ENCODE data around the gene PDE3B. TPM values are rescaled to one million over a fixed set of nuclear protein-coding genes. Genes with fewer than 3 reads are reported as not detected.

PDE3B gene
- total RNA-seq, 2 donors from 2014 or later: 17.4 to 64.6 TPM

- H3K4me1 ChIP-seq: peaks cover 22% of the 10 kb centered on the region
- intact Hi-C loops (cut with DNase I): no loop called here
- DNase-seq (peak in 3 of 4 donors; percentile 15 to 64 (median 20)), ATAC-seq (no peak)
- WGBS, 2 donors: 71 to 77% methylated on average over 5 of the region's 5 CpGs
- H3K9me3 ChIP-seq: no peaks in the 10 kb centered on the region
- H3K4me3 ChIP-seq: no peak overlapping the region
- H3K36me3 ChIP-seq (replicated peaks in 1 of 2; ENCODE audit: insufficient read depth in 1 of 2, low read depth in 2 of 2): no peaks in the 10 kb centered on the region
- TF ChIP-seq CTCF (IDR thresholded peaks at IDR 0.05) (no peak), POLR2A (IDR thresholded peaks at IDR 0.05) (no peak)
- no peaks in the 10 kb centered on the region for H3K27me3 ChIP-seq
- no peak overlapping the region for H3K27ac ChIP-seq
These were observed 251.3 kb downstream of the PDE3B start for GRCh38 chr11:14894657-14895598.

GRCh38 chr11:14898355-14898754 lies 254.8 kb downstream of the PDE3B start:
- no peak for ATAC-seq
- WGBS, 2 donors: 84 to 87% methylated on average over 3 of the region's 3 CpGs

GRCh38 chr11:14898906-14899305 lies 255.3 kb downstream of the PDE3B start:
- peak; percentile 88 for ATAC-seq
- peak in 2 of 4 donors; percentile 8 to 24 for DNase-seq
- Histone ChIP-seq H3K27me3 (no peaks in the 10 kb centered on the region), H3K9me3 (no peaks in the 10 kb centered on the region), H3K4me1 (peaks cover 23% of the 10 kb centered on the region), H3K27ac (peak overlapping the region in 2 of 4 donors; percentile 29 to 50), H3K36me3 (replicated peaks in 1 of 2; ENCODE audit: insufficient read depth in 1 of 2, low read depth in 2 of 2) (no peaks in the 10 kb centered on the region), H3K4me3 (no peak overlapping the region)
- TF ChIP-seq CTCF (IDR thresholded peaks at IDR 0.05): no peak
- intact Hi-C loops (cut with DNase I): no loop called here
- WGBS, 2 donors: 51 to 54% methylated on average over 2 of the region's 2 CpGs

More at GRCh38 chr11:14898355-14898754, 254.8 kb downstream of the PDE3B start:
- no peaks in the 10 kb centered on the region for H3K9me3 ChIP-seq
- no peak for TF ChIP-seq CTCF (IDR thresholded peaks at IDR 0.05)
- TF ChIP-seq POLR2A (IDR thresholded peaks at IDR 0.05): no peak
- no peak overlapping the region for H3K27ac ChIP-seq
- no peaks in the 10 kb centered on the region for H3K36me3 ChIP-seq (replicated peaks in 1 of 2; ENCODE audit: insufficient read depth in 1 of 2, low read depth in 2 of 2)
- no peak for DNase-seq
- intact Hi-C loops (cut with DNase I): no loop called here
- H3K4me1 ChIP-seq: peaks cover 19% of the 10 kb centered on the region
- no peaks in the 10 kb centered on the region for H3K27me3 ChIP-seq
- no peak overlapping the region for H3K4me3 ChIP-seq

- no peaks in the 10 kb centered on the region for H3K27me3 ChIP-seq
- ATAC-seq (no peak), DNase-seq (peak in 1 of 4 donors; percentile 19)
- H3K4me1 ChIP-seq: peaks cover 48% of the 10 kb centered on the region
- intact Hi-C loops (cut with DNase I): loop anchor here (10.0 kb wide), 1 partner anchor 108 kb away; no protein-coding TSS in a partner anchor
- no peaks in the 10 kb centered on the region for H3K9me3 ChIP-seq
- no peak overlapping the region for H3K27ac ChIP-seq
- 13 to 15% methylated on average over 1 of the region's 1 CpG for WGBS, 2 donors
- no peak overlapping the region for H3K4me3 ChIP-seq
- TF ChIP-seq POLR2A (IDR thresholded peaks at IDR 0.05) (no peak), CTCF (IDR thresholded peaks at IDR 0.05) (no peak)
- H3K36me3 ChIP-seq (replicated peaks in 1 of 2; ENCODE audit: insufficient read depth in 1 of 2, low read depth in 2 of 2): no peaks in the 10 kb centered on the region
These were observed 259.2 kb downstream of the PDE3B start for GRCh38 chr11:14902650-14903350.
